Liver (tissue), 3 donors: ENCODE data around the gene UBE2F.

Experiments
- JUND ChIP-seq, 2 donors: IDR thresholded peaks; 2 replicates each; pipeline ENCODE4 v1.6.1; 2016; ENCODE audit warnings: antibody characterized with exemption in 2 of 2
- SP1 ChIP-seq: IDR thresholded peaks from 2 replicates; pipeline ENCODE4 v1.6.1; 2018; ENCODE audit warnings: antibody characterized with exemption, mild to moderate bottlenecking
- TAF1 ChIP-seq: conservative IDR thresholded peaks from 2 replicates; pipeline ENCODE4 v1.6.1; 2016; ENCODE audit warnings: antibody characterized with exemption, mild to moderate bottlenecking
- YY1 ChIP-seq: IDR thresholded peaks from 2 replicates; pipeline ENCODE4 v1.6.1; 2016; ENCODE audit warnings: antibody characterized with exemption, mild to moderate bottlenecking
- TF ChIP-seq, protein P1 (sequence below): IDR thresholded peaks from 2 replicates; pipeline ENCODE4 v1.6.1; 2016; ENCODE audit warnings: antibody characterized with exemption
- TF ChIP-seq, protein P2 (sequence below): fragments of 150-350 bp; IDR thresholded peaks from 2 replicates; pipeline ENCODE4 v1.5.1; 2017; ENCODE audit warnings: improper control_type of control experiment, low read depth, low read length; ENCODE audit not compliant: missing input control
- TF ChIP-seq, protein P3 (sequence below): IDR thresholded peaks from 2 replicates; pipeline ENCODE4 v1.6.1; 2016; ENCODE audit warnings: antibody characterized with exemption, mild to moderate bottlenecking
- TF ChIP-seq, protein P4 (sequence below): IDR thresholded peaks from 2 replicates; pipeline ENCODE4 v1.6.1; 2016; ENCODE audit warnings: antibody characterized with exemption
- TF ChIP-seq, protein P5 (sequence below): IDR thresholded peaks from 2 replicates; pipeline ENCODE4 v1.6.1; 2016; ENCODE audit warnings: antibody characterized with exemption
- donor health status: healthy.
- donor health status: healthy.

DNA sequence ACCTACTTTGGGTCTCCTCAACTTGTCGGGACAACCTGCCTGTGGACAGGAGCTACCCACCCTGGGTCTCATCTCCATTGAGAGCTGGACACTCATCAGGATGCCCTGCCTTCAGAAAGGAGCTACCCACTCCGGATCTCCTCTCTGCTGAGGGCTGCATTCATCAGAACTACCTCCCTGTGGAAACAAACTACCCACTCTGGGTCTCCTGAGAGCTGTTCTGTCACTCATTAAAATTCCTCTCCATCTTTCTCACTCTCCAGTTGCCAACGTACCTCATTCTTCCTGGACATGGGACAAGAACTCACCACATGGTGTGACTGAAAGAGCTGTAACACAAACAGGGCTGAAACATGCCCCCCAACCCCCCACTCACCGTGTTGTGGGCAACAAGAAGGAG is 22.5 kb upstream of the UBE2F start:
- TF ChIP-seq, protein P1, sequence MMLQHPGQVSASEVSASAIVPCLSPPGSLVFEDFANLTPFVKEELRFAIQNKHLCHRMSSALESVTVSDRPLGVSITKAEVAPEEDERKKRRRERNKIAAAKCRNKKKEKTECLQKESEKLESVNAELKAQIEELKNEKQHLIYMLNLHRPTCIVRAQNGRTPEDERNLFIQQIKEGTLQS, result no peak
- no peak for TF ChIP-seq YY1
- TF ChIP-seq, protein P2, sequence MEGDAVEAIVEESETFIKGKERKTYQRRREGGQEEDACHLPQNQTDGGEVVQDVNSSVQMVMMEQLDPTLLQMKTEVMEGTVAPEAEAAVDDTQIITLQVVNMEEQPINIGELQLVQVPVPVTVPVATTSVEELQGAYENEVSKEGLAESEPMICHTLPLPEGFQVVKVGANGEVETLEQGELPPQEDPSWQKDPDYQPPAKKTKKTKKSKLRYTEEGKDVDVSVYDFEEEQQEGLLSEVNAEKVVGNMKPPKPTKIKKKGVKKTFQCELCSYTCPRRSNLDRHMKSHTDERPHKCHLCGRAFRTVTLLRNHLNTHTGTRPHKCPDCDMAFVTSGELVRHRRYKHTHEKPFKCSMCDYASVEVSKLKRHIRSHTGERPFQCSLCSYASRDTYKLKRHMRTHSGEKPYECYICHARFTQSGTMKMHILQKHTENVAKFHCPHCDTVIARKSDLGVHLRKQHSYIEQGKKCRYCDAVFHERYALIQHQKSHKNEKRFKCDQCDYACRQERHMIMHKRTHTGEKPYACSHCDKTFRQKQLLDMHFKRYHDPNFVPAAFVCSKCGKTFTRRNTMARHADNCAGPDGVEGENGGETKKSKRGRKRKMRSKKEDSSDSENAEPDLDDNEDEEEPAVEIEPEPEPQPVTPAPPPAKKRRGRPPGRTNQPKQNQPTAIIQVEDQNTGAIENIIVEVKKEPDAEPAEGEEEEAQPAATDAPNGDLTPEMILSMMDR, result no peak
- TF ChIP-seq TAF1, result no peak
- TF ChIP-seq, protein P3, sequence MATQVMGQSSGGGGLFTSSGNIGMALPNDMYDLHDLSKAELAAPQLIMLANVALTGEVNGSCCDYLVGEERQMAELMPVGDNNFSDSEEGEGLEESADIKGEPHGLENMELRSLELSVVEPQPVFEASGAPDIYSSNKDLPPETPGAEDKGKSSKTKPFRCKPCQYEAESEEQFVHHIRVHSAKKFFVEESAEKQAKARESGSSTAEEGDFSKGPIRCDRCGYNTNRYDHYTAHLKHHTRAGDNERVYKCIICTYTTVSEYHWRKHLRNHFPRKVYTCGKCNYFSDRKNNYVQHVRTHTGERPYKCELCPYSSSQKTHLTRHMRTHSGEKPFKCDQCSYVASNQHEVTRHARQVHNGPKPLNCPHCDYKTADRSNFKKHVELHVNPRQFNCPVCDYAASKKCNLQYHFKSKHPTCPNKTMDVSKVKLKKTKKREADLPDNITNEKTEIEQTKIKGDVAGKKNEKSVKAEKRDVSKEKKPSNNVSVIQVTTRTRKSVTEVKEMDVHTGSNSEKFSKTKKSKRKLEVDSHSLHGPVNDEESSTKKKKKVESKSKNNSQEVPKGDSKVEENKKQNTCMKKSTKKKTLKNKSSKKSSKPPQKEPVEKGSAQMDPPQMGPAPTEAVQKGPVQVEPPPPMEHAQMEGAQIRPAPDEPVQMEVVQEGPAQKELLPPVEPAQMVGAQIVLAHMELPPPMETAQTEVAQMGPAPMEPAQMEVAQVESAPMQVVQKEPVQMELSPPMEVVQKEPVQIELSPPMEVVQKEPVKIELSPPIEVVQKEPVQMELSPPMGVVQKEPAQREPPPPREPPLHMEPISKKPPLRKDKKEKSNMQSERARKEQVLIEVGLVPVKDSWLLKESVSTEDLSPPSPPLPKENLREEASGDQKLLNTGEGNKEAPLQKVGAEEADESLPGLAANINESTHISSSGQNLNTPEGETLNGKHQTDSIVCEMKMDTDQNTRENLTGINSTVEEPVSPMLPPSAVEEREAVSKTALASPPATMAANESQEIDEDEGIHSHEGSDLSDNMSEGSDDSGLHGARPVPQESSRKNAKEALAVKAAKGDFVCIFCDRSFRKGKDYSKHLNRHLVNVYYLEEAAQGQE, result no peak
- TF ChIP-seq, protein P4, sequence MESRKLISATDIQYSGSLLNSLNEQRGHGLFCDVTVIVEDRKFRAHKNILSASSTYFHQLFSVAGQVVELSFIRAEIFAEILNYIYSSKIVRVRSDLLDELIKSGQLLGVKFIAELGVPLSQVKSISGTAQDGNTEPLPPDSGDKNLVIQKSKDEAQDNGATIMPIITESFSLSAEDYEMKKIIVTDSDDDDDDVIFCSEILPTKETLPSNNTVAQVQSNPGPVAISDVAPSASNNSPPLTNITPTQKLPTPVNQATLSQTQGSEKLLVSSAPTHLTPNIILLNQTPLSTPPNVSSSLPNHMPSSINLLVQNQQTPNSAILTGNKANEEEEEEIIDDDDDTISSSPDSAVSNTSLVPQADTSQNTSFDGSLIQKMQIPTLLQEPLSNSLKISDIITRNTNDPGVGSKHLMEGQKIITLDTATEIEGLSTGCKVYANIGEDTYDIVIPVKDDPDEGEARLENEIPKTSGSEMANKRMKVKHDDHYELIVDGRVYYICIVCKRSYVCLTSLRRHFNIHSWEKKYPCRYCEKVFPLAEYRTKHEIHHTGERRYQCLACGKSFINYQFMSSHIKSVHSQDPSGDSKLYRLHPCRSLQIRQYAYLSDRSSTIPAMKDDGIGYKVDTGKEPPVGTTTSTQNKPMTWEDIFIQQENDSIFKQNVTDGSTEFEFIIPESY, result no peak
- no peak for TF ChIP-seq JUND (IDR thresholded peaks at IDR 0.05)
- TF ChIP-seq, protein P5, sequence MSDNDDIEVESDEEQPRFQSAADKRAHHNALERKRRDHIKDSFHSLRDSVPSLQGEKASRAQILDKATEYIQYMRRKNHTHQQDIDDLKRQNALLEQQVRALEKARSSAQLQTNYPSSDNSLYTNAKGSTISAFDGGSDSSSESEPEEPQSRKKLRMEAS, result no peak
- TF ChIP-seq SP1, result no peak
